ENCODE results near the gene NDUFAF5.

NDUFAF5 gene

DNA sequence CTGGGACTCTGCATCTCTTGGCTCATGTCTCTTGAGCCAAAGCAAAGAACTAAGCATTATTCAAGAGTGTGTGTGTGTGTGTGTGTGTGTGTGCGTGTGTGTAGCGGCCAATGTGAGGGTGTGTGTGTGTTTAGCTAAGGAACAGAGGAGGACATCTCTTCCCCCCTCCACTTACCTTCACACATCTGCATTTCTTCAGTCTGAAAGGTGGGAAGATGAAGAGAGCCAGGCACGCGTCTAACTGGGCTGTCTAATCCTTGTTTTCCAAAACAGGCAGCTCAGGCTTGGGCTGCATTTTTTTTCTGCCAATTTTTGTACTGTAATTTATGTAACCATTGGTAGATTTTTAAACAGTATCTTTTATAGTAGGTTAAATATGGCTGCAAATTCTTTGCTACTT lies 59.5 kb downstream of the NDUFAF5 start:
- TF ChIP-seq, protein P1, sequence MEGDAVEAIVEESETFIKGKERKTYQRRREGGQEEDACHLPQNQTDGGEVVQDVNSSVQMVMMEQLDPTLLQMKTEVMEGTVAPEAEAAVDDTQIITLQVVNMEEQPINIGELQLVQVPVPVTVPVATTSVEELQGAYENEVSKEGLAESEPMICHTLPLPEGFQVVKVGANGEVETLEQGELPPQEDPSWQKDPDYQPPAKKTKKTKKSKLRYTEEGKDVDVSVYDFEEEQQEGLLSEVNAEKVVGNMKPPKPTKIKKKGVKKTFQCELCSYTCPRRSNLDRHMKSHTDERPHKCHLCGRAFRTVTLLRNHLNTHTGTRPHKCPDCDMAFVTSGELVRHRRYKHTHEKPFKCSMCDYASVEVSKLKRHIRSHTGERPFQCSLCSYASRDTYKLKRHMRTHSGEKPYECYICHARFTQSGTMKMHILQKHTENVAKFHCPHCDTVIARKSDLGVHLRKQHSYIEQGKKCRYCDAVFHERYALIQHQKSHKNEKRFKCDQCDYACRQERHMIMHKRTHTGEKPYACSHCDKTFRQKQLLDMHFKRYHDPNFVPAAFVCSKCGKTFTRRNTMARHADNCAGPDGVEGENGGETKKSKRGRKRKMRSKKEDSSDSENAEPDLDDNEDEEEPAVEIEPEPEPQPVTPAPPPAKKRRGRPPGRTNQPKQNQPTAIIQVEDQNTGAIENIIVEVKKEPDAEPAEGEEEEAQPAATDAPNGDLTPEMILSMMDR (IDR thresholded peaks at IDR 0.05; ENCODE audit: borderline replicate concordance, control extremely low read depth, extremely low read depth, insufficient read depth, missing control alignments) = no peak
- in situ Hi-C loops (cut with MboI; ENCODE audit: low sequenced_read_pairs, unreplicated experiment) = no loop called here
- no peak for DNase-seq (ENCODE audit: low spot score)

DNA sequence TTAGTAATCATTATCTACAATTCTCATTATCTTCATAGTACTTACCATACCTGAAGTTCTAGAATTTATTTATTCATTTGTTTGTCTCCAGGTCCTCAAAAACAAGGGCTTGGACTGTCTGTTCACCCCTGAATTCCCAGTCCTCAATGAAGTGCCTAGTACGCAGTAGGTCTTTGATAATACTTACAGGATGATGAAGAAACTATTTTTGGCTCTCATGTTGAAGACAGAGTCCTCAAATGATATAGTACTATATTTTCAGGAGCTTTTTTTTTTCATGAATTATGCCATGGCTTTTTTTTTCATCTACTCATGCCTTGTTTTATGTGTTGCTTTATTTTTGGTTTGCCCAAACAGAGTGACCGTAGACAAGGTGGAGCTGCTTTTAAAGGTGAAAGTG lies 66.5 kb downstream of the NDUFAF5 start:
- DNase-seq (ENCODE audit: low spot score) = no peak
- in situ Hi-C loops (cut with MboI; ENCODE audit: low sequenced_read_pairs, unreplicated experiment) = no loop called here
- TF ChIP-seq, protein P1 (IDR thresholded peaks at IDR 0.05; ENCODE audit: borderline replicate concordance, control extremely low read depth, extremely low read depth, insufficient read depth, missing control alignments) = no peak

DNA sequence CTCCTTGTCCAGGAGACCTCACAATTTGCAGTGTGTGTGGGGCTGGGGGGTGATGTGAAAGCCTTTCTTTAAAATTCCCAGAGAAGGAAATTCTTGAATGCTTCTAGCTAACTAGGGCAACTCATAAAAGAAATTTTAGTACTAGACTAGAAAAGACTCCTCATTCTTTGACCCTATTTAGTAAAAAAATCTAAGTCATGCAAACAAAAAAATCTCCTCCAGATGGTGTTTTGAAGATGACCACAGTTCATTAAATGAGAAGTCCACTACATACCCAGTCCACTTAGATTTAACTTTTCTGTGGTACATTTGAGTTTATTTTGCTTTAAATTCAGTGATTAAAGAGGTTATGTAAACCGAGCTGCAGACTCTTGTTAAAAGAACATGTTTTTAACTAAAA lies 67.5 kb downstream of the NDUFAF5 start:
- no peak for DNase-seq (ENCODE audit: low spot score)
- in situ Hi-C loops (cut with MboI; ENCODE audit: low sequenced_read_pairs, unreplicated experiment) = no loop called here
- TF ChIP-seq, protein P1 (IDR thresholded peaks at IDR 0.05; ENCODE audit: borderline replicate concordance, control extremely low read depth, extremely low read depth, insufficient read depth, missing control alignments) = no peak

DNA sequence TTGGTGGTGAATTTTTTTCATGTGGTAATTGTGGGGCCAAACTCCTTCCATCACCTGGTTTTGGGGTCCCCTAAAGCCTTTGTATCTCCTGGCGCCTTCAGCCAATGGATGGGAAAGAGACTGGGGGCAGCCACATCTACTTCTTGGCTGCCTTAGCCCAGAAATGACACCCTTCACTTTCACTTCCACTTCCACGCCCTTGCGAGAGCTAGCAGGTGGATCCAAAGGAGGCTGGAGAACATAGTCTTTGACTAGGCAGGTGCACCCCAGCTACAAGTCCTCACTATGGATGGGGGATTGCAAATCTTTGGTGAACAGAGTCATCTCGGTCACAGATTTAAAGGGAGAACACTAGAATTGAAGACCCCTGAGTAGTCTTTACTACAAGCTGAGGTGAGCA lies 70.8 kb downstream of the NDUFAF5 start:
- DNase-seq (ENCODE audit: low spot score) = no peak
- in situ Hi-C loops (cut with MboI; ENCODE audit: low sequenced_read_pairs, unreplicated experiment) = no loop called here
- TF ChIP-seq, protein P1 (IDR thresholded peaks at IDR 0.05; ENCODE audit: borderline replicate concordance, control extremely low read depth, extremely low read depth, insufficient read depth, missing control alignments) = no peak

DNA sequence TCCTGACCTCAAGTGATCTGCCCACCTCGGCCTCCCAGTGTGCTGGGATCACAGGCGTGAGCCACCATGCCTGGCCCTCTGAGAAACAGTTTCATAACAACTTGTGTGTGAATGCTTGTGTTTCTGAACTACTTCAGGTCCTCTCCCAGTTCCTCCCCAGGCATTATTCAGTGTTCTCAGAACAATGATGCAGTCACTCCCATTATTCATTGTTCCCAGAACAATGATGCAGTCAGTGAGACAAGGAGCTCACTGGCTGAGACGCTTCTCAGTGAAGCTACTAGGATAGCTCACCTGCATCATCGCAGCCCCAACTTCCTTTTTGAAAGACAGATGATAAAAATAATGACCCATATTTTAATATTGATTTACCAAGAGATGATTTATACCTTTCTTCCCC lies 71.5 kb downstream of the NDUFAF5 start:
- no peak for DNase-seq (ENCODE audit: low spot score)
- in situ Hi-C loops (cut with MboI; ENCODE audit: low sequenced_read_pairs, unreplicated experiment) = no loop called here
- TF ChIP-seq, protein P1 (IDR thresholded peaks at IDR 0.05; ENCODE audit: borderline replicate concordance, control extremely low read depth, extremely low read depth, insufficient read depth, missing control alignments) = no peak

DNA sequence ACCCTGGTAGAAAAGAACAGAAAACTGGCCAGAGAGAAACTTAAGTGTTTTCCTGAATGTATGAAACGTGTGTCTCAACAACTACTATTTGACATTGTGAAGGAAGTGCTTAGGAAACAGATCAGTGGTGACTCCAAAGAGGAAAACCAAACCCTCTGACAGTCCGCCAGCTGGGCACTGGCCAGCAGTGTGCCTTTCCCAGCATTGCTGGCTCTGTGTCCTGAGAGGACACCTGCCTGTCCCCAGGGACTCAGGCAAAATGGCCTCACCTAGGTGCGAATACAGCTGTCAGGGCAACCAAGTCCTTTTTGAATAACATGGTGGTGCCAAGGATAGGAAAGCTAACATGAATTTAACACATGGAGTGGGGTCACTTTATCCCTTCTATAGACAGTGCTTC lies 72.5 kb downstream of the NDUFAF5 start:
- TF ChIP-seq, protein P1 (IDR thresholded peaks at IDR 0.05; ENCODE audit: borderline replicate concordance, control extremely low read depth, extremely low read depth, insufficient read depth, missing control alignments) = no peak
- DNase-seq (ENCODE audit: low spot score) = no peak
- in situ Hi-C loops (cut with MboI; ENCODE audit: low sequenced_read_pairs, unreplicated experiment) = no loop called here

DNA sequence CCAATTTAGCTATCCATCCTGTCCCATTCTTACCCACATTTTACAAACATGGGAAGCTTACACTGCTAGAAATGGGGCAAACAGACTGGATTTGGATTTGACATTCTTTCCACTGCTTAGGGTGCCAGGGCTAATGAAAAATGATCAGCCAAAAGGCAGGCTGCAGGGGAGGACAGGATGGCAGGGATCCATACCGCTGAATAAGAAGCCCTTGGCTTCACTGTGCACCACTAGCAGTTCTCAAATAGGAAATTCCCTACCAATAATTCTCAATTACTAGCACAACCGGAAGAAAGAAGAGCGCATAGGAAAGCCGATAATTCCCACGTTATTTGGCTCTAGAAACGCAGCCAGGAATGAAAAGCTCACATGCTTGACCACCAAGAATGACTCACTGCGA lies 73.1 kb downstream of the NDUFAF5 start:
- no peak for DNase-seq (ENCODE audit: low spot score)
- in situ Hi-C loops (cut with MboI; ENCODE audit: low sequenced_read_pairs, unreplicated experiment) = no loop called here
- TF ChIP-seq, protein P1 (IDR thresholded peaks at IDR 0.05; ENCODE audit: borderline replicate concordance, control extremely low read depth, extremely low read depth, insufficient read depth, missing control alignments) = no peak

Data from GM13976 (cell line).